ENCODE measurements around the gene CFAP69. TPM values are rescaled to one million over a fixed set of nuclear protein-coding genes. Genes with fewer than 3 reads are reported as not detected.

CFAP69 gene
- polyA plus RNA-seq (ENCODE audit: insufficient read length in 4 of 4): 10 to 100 TPM; 13.5 to 19.4 (median 15.6) TPM

- DNase-seq (ENCODE audit: low read depth in 4 of 4, low spot score in 3 of 4): peak; percentile 78 to 86 (median 85)
These were observed at the start of gene CFAP69 for GRCh38 chr7:90244909-90245851. TSS of gene CFAP69 (plus strand) at chr7:90245174. CDS start at chr7:90245425, 251 bp downstream.

GRCh38 chr7:90201500-90202195 lies 43.3 kb upstream of the CFAP69 start:
- DNase-seq (ENCODE audit: low read depth in 4 of 4, low spot score in 3 of 4): no peak

GRCh38 chr7:90207956-90208355 lies 37.0 kb upstream of the CFAP69 start:
- DNase-seq (ENCODE audit: low read depth in 4 of 4, low spot score in 3 of 4): no peak

- DNase-seq (ENCODE audit: low read depth in 4 of 4, low spot score in 3 of 4): no peak
These were observed 35.2 kb upstream of the CFAP69 start for GRCh38 chr7:90209776-90210175.

- no peak for DNase-seq (ENCODE audit: low read depth in 4 of 4, low spot score in 3 of 4)
These were observed 34.5 kb upstream of the CFAP69 start for GRCh38 chr7:90210475-90210874.

- peak in 2 of 4 donors; percentile 13 to 25 for DNase-seq (ENCODE audit: low read depth in 4 of 4, low spot score in 3 of 4)
These were observed 34.0 kb upstream of the CFAP69 start for GRCh38 chr7:90210981-90211380.

- peak; percentile 70 to 73 (median 72) for DNase-seq (ENCODE audit: low read depth in 4 of 4, low spot score in 3 of 4)
These were observed 33.4 kb upstream of the CFAP69 start, which contains the start of gene STEAP2 for GRCh38 chr7:90211391-90212148. TSS of gene STEAP2 (plus strand) at chr7:90211740. CDS start at chr7:90225083, 13,343 bp downstream.

- peak in 2 of 4 donors; percentile 13 to 15 for DNase-seq (ENCODE audit: low read depth in 4 of 4, low spot score in 3 of 4)
These were observed 32.9 kb upstream of the CFAP69 start for GRCh38 chr7:90212149-90212495.

GRCh38 chr7:90213521-90213920 lies 31.5 kb upstream of the CFAP69 start:
- no peak for DNase-seq (ENCODE audit: low read depth in 4 of 4, low spot score in 3 of 4)

- no peak for DNase-seq (ENCODE audit: low read depth in 4 of 4, low spot score in 3 of 4)
These were observed 28.8 kb upstream of the CFAP69 start for GRCh38 chr7:90216080-90216674.

GRCh38 chr7:90216771-90217170 lies 28.2 kb upstream of the CFAP69 start:
- DNase-seq (ENCODE audit: low read depth in 4 of 4, low spot score in 3 of 4): no peak

- no peak for DNase-seq (ENCODE audit: low read depth in 4 of 4, low spot score in 3 of 4)
These were observed 22.6 kb upstream of the CFAP69 start for GRCh38 chr7:90222390-90222789.

- no peak for DNase-seq (ENCODE audit: low read depth in 4 of 4, low spot score in 3 of 4)
These were observed 21.9 kb upstream of the CFAP69 start for GRCh38 chr7:90222811-90223725.

GRCh38 chr7:90224195-90224594 lies 20.8 kb upstream of the CFAP69 start:
- DNase-seq (ENCODE audit: low read depth in 4 of 4, low spot score in 3 of 4): no peak

GRCh38 chr7:90225181-90225580 lies 19.8 kb upstream of the CFAP69 start:
- DNase-seq (ENCODE audit: low read depth in 4 of 4, low spot score in 3 of 4): no peak

GRCh38 chr7:90225601-90226000 lies 19.4 kb upstream of the CFAP69 start:
- no peak for DNase-seq (ENCODE audit: low read depth in 4 of 4, low spot score in 3 of 4)

GRCh38 chr7:90227259-90227658 lies 17.7 kb upstream of the CFAP69 start:
- no peak for DNase-seq (ENCODE audit: low read depth in 4 of 4, low spot score in 3 of 4)

- DNase-seq (ENCODE audit: low read depth in 4 of 4, low spot score in 3 of 4): no peak
These were observed 15.3 kb upstream of the CFAP69 start for GRCh38 chr7:90229682-90230081.

- no peak for DNase-seq (ENCODE audit: low read depth in 4 of 4, low spot score in 3 of 4)
These were observed 14.1 kb upstream of the CFAP69 start for GRCh38 chr7:90230834-90231233.
